GM12878 (cell line): ENCODE data around the gene CAPN1. TPM values are rescaled to one million over a fixed set of nuclear protein-coding genes. Genes with fewer than 3 reads are reported as not detected.

ENCODE experiments used
- ATAC-seq: fragments of 200-7000 bp; cut with Tn5 transposase; 3 replicates; pipeline ENCODE4 v1.9.1; 2020; ENCODE audit warnings: mild to moderate bottlenecking, moderate library complexity
- BruUV-seq: library from RNA; stranded (reverse); fragments of 400-500 nt; replicated peaks from 2 replicates; lab custom pipeline; 2021; lab: Mats Ljungman, UMichigan
- CTCF ChIA-PET: fragments of 300-600 bp; sonication (Branson Sonifier 250); formaldehyde crosslinking; extraction: SDS; loops from one replicate; lab custom pipeline; 2021; ENCODE audit warnings: inconsistent platforms; lab: Yijun Ruan, JAX
- POLR2A ChIA-PET: fragments of 350-600 bp; formaldehyde crosslinking; extraction: SDS; loops from one replicate; lab custom pipeline; 2021; ENCODE audit warnings: inconsistent platforms; lab: Charles Lee
- RAD21 ChIA-PET: fragments of 300-600 bp; sonication (Branson Sonifier 250); formaldehyde crosslinking; loops from one replicate; lab custom pipeline; 2023; ENCODE audit warnings: antibody characterized with exemption; ENCODE audit not compliant: unreplicated experiment; lab: Charles Lee
- SMC1A ChIA-PET: fragments of 300-600 bp; sonication (Branson Sonifier 250); formaldehyde crosslinking; loops from one replicate; lab custom pipeline; 2023; ENCODE audit not compliant: unreplicated experiment, uncharacterized antibody; lab: Charles Lee
- DNase-seq: peaks from one replicate; pipeline ENCODE4 v3.0.0-alpha.2; 2011; ENCODE audit warnings: low read depth, low spot score
- FAIRE-seq: peaks from 3 replicates; lab custom pipeline; 2011; peaks lifted over from hg19 to GRCh38; lab: Jason Lieb, UNC
- H2AFZ ChIP-seq: 2 replicates; pipeline ENCODE4 v1.6.0; 2011; ENCODE audit warnings: low read depth, low read length, control low read depth; ENCODE audit not compliant: control insufficient read depth
- H3K27ac ChIP-seq: 2 replicates; pipeline ENCODE4 v1.5.1; 2011; ENCODE audit warnings: control low read depth; ENCODE audit not compliant: control insufficient read depth, insufficient read depth
- H3K27me3 ChIP-seq, 2 experiments: replicated peaks in 1 of 2; 2 replicates each; pipeline versions ENCODE4 v1.6.0 to v1.6.1; 2011; ENCODE audit warnings: low read length in 1 of 2; ENCODE audit not compliant: control insufficient read depth in 2 of 2, insufficient read depth in 2 of 2
- H3K36me3 ChIP-seq, 2 experiments: 2 replicates each; pipeline ENCODE4 v1.5.1; 2011; ENCODE audit warnings: low read length in 1 of 2; ENCODE audit not compliant: control insufficient read depth in 2 of 2, insufficient read depth in 2 of 2
- H3K4me1 ChIP-seq: 2 replicates; pipeline ENCODE4 v1.6.1; 2011; ENCODE audit warnings: mild to moderate bottlenecking, low read length, moderate library complexity, mixed read lengths; ENCODE audit not compliant: control insufficient read depth, insufficient read depth
- H3K4me2 ChIP-seq: 2 replicates; pipeline ENCODE4 v1.6.0; 2011; ENCODE audit warnings: control low read depth; ENCODE audit not compliant: control insufficient read depth, insufficient read depth
- H3K4me3 ChIP-seq: fragments of 200-600 bp; sonication (generic); 2 replicates; pipeline ENCODE4 v1.5.1; 2016
- H3K79me2 ChIP-seq: 2 replicates; pipeline ENCODE4 v1.6.0; 2011; ENCODE audit warnings: low read length; ENCODE audit not compliant: control insufficient read depth, insufficient read depth
- H3K9ac ChIP-seq: 2 replicates; pipeline ENCODE4 v1.8.0; 2011; ENCODE audit warnings: low read length, control low read depth, mixed read lengths; ENCODE audit not compliant: control insufficient read depth, insufficient read depth
- H3K9me3 ChIP-seq: replicated peaks from 3 replicates; pipeline ENCODE4 v1.5.1; 2011; ENCODE audit warnings: mild to moderate bottlenecking, low read length; ENCODE audit not compliant: control insufficient read depth, insufficient read depth
- H4K20me1 ChIP-seq: 2 replicates; pipeline ENCODE4 v1.6.0; 2011; ENCODE audit not compliant: control insufficient read depth, insufficient read depth
- ATF3 ChIP-seq: IDR thresholded peaks from 2 replicates; pipeline ENCODE4 v1.6.1; 2011; ENCODE audit warnings: low read depth, mild to moderate bottlenecking, low read length, moderate library complexity, borderline replicate concordance; ENCODE audit errors: extremely low read depth
- CEBPB ChIP-seq, 2 experiments: fragments of 150-350 bp in 1 of 2; IDR thresholded peaks; 2 replicates each; pipeline ENCODE4 v1.6.1; 2012 to 2014; ENCODE audit warnings: low read depth in 2 of 2, low read length in 2 of 2, borderline replicate concordance in 1 of 2, inconsistent platforms in 1 of 2
- CREM ChIP-seq: IDR thresholded peaks from 2 replicates; pipeline ENCODE4 v1.6.1; 2014; ENCODE audit warnings: antibody characterized with exemption, low read depth
- EED ChIP-seq: sonication (generic); IDR thresholded peaks from 2 replicates; pipeline ENCODE4 v1.6.1; 2016; ENCODE audit warnings: antibody characterized with exemption, low read depth
- FOXM1 ChIP-seq: IDR thresholded peaks from 2 replicates; pipeline ENCODE4 v1.6.1; 2012; ENCODE audit warnings: low read depth, mild to moderate bottlenecking, inconsistent platforms, low read length, moderate library complexity
- GABPA ChIP-seq: IDR thresholded peaks from 2 replicates; pipeline ENCODE4 v1.6.1; 2014; ENCODE audit warnings: antibody characterized with exemption, low read depth, mild to moderate bottlenecking, inconsistent platforms
- HDAC2 ChIP-seq: fragments of 200-600 bp; sonication (generic); IDR thresholded peaks from 2 replicates; pipeline ENCODE4 v1.6.1; 2017
- KDM1A ChIP-seq: fragments of 200-600 bp; sonication (generic); IDR thresholded peaks from 2 replicates; pipeline ENCODE4 v1.6.1; 2016; ENCODE audit warnings: borderline replicate concordance
- LARP7 ChIP-seq: fragments of 450-650 bp; IDR thresholded peaks from 2 replicates; pipeline ENCODE4 v1.6.1; 2017; ENCODE audit warnings: mild to moderate bottlenecking
- MEF2A ChIP-seq: IDR thresholded peaks from 2 replicates; pipeline ENCODE4 v1.6.1; 2011; ENCODE audit warnings: low read depth, mild to moderate bottlenecking, low read length, moderate library complexity; ENCODE audit not compliant: insufficient read depth
- MEF2B ChIP-seq: fragments of 450-650 bp; IDR thresholded peaks from 2 replicates; pipeline ENCODE4 v1.6.1; 2018; ENCODE audit warnings: mild to moderate bottlenecking, moderate library complexity; ENCODE audit not compliant: partially characterized antibody, poor library complexity, severe bottlenecking
- SPI1 ChIP-seq: IDR thresholded peaks from 2 replicates; pipeline ENCODE4 v1.6.1; 2011; ENCODE audit warnings: low read depth, mild to moderate bottlenecking, low read length, moderate library complexity, borderline replicate concordance; ENCODE audit not compliant: insufficient read depth
- TBL1XR1 ChIP-seq: IDR thresholded peaks from 2 replicates; pipeline ENCODE4 v1.6.1; 2012; ENCODE audit warnings: low read depth, low read length, improper control_type of control experiment
- TCF12 ChIP-seq: IDR thresholded peaks from 2 replicates; pipeline ENCODE4 v1.6.1; 2011; ENCODE audit warnings: low read depth, mild to moderate bottlenecking, low read length
- USF1 ChIP-seq: IDR thresholded peaks from 2 replicates; pipeline ENCODE4 v1.6.1; 2011; ENCODE audit warnings: borderline replicate concordance, low read depth, mild to moderate bottlenecking, moderate library complexity, mixed read lengths, low read length; ENCODE audit not compliant: insufficient read depth; ENCODE audit errors: extremely low read length
- WGBS: methylation state at CpG from one replicate; pipeline ENCODE4 v1.1.6; 2016; ENCODE audit warnings: low lambda C conversion rate; ENCODE audit not compliant: insufficient replicate concordance, insufficient coverage; ENCODE audit errors: missing lambda C conversion rate; 5-methylcytosine and 5-hydroxymethylcytosine counted together
- in situ Hi-C: fragments of 300-500 bp; cut with MboI; formaldehyde crosslinking; loops from 9 replicates; pipeline ENCODE4 v1.14.3; 2018; ENCODE audit warnings: mixed read lengths
- intact Hi-C: fragments of 100-400 bp; cut with micrococcal nuclease; formaldehyde crosslinking; loops from one replicate; pipeline ENCODE4 v1.14.2; 2022; ENCODE audit not compliant: unreplicated experiment
- polyA plus RNA-seq, 11 experiments: library from polyadenylated mRNA; depleted of rRNA in 4 of 11; unstranded in 6 of 11; stranded (reverse) in 5 of 11; fragments of >200 nt; fragmentation: Nextera tagmentation in 4 of 11; fragmentation: Illumina TruSeq in 1 of 11; extraction: Ambion mirVana in 4 of 11; extraction: Trizol in 1 of 11; gene quantifications; 1 replicate in 1 of 11; 2 replicates in 10 of 11; pipeline versions ENCODE4 v1.2.1 to v1.2.3, GENCODE V29; 2011 to 2016; ENCODE audit warnings: inconsistent platforms in 2 of 11, missing spikeins in 2 of 11, low read depth in 1 of 11
- total RNA-seq, 4 experiments: library from RNA; depleted of rRNA in 3 of 4; stranded (reverse); fragments of >200 nt in 3 of 4; fragmentation: Illumina TruSeq in 1 of 4; extraction: Trizol in 1 of 4; gene quantifications; 2 replicates each; pipeline versions ENCODE4 v1.2.1 to v1.2.3, GENCODE V29; 2013 to 2021

Gene CAPN1
- total and polyA plus RNA-seq, 10 of the 15 experiments (the other 5 are each of a cell fraction or from before 2014, with no cell fraction given) = 2.2 to 167 (median 77.3) TPM

GRCh38 chr11:65242389-65242788 is 60.7 kb downstream of the CAPN1 start:
- TF ChIP-seq CREM = no peak
- TF ChIP-seq MEF2A = no peak
- TF ChIP-seq LARP7 = no peak
- TF ChIP-seq CEBPB (IDR thresholded peaks at IDR 0.05; ENCODE audit: borderline replicate concordance in 1 of 2, low read depth in 2 of 2, low read length in 2 of 2) = no peak
- no peak for TF ChIP-seq KDM1A
- Histone ChIP-seq H3K4me2 (no peak overlapping the region), H4K20me1 (no peaks in the 10 kb centered on the region), H3K9me3 (peaks cover 8% of the 10 kb centered on the region; the same call in 2 of the 3 replicates), H3K9ac (no peak overlapping the region), H3K27me3 (no peaks in the 10 kb centered on the region), H2AFZ (no peak overlapping the region), H3K27ac (no peak overlapping the region), H3K4me3 (no peak overlapping the region), H3K79me2 (no peaks in the 10 kb centered on the region), H3K36me3 (no peaks in the 10 kb centered on the region), H3K4me1 (no peaks in the 10 kb centered on the region)
- 59% methylated on average over 6 of the region's 6 CpGs for WGBS
- POLR2A ChIA-PET = no interaction called here
- RAD21 ChIA-PET = no interaction called here
- no peak for FAIRE-seq
- ATAC-seq = no peak
- intact Hi-C loops (no loop called here), in situ Hi-C loops (no loop called here)
- DNase-seq = no peak
- no TSS peak for BruUV-seq
- CTCF ChIA-PET = interaction anchor here (1.7 kb wide), 1 partner anchor 8 kb away, joined by 4 read pairs; no protein-coding TSS in a partner anchor
- SMC1A ChIA-PET = interaction anchor here (0.5 kb wide), 1 partner anchor 91 kb away, joined by 3 read pairs; no protein-coding TSS in a partner anchor

- Histone ChIP-seq H3K36me3 (no peaks in the 10 kb centered on the region), H3K4me2 (no peak overlapping the region), H3K9me3 (peaks cover 8% of the 10 kb centered on the region; the same call in 2 of the 3 replicates), H2AFZ (no peak overlapping the region), H3K4me1 (no peaks in the 10 kb centered on the region), H3K9ac (no peak overlapping the region), H4K20me1 (no peaks in the 10 kb centered on the region), H3K27me3 (no peaks in the 10 kb centered on the region), H3K27ac (no peak overlapping the region), H3K79me2 (no peaks in the 10 kb centered on the region), H3K4me3 (no peak overlapping the region)
- in situ Hi-C loops = no loop called here
- ChIA-PET POLR2A (no interaction called here), RAD21 (no interaction called here), SMC1A (no interaction called here), CTCF (interaction anchor here (0.8 to 1.8 kb wide), 6 partner anchors 11 to 109 kb away, joined by 3 to 6 read pairs (median 4); no protein-coding TSS in a partner anchor)
- 59% methylated on average over 4 of the region's 4 CpGs for whole genome bisulfite sequencing
- BruUV-seq = no TSS peak
- no peak for FAIRE-seq
- intact Hi-C loops = no loop called here
- no peak for DNase-seq
- ATAC-seq = no peak
- TF ChIP-seq EED (no peak), FOXM1 (no peak), MEF2B (no peak), USF1 (no peak), TCF12 (no peak), HDAC2 (no peak), SPI1 (no peak), TBL1XR1 (no peak), ATF3 (no peak), GABPA (no peak)
Observed at GRCh38 chr11:65243797-65244196, 62.1 kb downstream of the CAPN1 start.
